RPMI7951 (cell line): Measurements from ENCODE around the gene HMG20B. TPM values are rescaled to one million over a fixed set of nuclear protein-coding genes. Genes with fewer than 3 reads are reported as not detected.
"Not testable (repeated sequence)": the region's sequence is repeated elsewhere in the genome, so short reads cannot be mapped to it uniquely, and the experiment has no call there.

ENCODE experiments used
- DNase-seq: peaks from one replicate; pipeline ENCODE4 v3.0.0-alpha.2; 2012; ENCODE audit warnings: low read depth
- total RNA-seq: library from RNA; depleted of rRNA; stranded (reverse); fragments of >200 nt; shearing (Covaris generic); gene quantifications from 2 replicates; pipeline ENCODE4 v1.2.3, GENCODE V29; 2014; rRNA removed

HMG20B gene
- total RNA-seq = 135 and 192 TPM in 2 replicates

DNA sequence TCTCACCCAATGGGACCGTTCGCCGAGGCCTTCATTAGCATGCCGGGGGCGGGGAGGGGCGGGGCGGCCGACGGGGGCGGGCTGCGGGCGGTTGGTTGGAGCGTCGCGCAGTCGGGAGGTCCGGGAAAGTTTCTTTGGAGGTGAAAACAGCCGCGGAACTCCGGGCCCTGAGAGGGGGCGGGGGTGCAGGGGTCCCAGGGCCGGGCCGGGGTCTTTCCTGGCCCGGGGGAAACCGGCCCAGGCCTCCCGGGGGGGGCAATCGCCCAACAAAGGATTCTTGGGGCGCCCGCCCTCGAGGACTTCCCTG is at the start of gene HMG20B:
TSS of gene HMG20B (plus strand) at position 90 of the 307 bp plus-strand sequence. CDS start 366 bp downstream, outside the sequence.
- no peak for DNase-seq

DNA sequence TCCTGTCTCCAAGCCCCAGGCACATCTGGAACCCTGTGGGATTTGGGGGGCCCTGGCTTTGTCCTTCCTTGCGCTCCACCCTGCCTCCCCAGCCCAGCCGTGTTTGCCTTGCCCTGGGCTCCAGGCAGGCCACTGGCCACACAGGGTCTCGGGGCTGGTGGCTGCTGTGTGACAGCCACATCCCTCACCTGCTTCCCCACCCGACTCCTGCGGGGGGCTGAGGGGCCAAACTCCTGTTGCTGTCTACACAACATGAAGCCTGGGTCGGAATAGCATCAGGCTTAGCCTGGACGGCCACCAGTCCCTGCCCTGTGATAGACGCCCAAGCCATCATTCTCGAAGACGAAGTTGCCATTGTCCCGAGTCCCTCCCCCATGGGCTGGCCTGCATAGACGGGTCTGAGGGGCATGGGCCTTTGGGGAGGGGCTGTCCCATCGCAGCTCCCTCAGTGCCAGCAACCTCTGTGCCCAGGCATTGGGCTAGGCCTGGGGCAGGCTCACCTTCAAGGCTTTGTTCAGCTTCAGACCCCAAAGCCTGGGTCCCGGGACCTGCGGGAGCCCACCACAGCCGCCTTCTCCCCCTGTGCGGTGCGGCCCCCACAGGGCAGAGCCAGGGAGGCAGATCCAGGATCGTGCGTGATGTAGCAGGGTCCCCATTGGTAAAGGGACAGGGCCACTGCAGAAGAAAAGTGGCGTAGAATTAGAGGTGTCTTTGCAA is 49.2 kb upstream of the HMG20B start:
- DNase-seq = no peak

DNA sequence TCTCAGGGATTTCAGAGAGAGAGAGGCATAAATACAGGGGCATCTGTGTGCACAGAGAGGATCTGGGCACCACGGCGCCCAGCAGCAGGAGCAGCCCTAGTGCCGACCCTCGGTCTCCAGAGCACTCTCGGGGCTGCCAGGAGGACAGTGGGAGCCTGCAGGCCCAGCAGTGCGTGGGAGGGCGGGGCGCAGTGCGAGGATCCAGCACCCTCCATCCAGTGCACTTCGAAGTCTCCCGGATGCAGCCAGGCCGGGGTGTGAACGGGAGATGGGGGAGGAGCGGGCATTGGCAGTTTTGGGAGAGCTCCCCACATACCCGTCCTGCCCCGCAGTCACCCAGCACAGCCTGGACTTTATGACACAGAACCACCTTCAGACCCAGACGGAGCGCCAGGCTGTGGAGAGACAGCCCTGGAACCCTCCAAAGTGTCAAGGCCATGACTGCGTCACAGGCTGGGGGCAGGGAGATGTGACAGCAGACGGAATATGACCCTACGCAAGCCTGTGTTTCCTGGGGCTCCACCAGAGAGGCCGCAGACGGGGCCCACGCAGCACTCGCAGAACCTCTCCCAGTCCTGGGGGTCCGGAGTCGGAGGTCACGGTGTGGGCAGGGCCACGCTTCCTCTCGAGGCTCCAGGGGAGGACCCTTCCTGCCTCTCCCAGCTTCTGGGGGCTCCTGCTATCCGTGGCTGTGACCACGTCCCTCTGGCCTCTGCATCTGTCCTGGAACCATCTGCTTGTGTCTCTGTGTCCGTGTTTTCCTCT is 48.5 kb upstream of the HMG20B start:
- DNase-seq = no peak

DNA sequence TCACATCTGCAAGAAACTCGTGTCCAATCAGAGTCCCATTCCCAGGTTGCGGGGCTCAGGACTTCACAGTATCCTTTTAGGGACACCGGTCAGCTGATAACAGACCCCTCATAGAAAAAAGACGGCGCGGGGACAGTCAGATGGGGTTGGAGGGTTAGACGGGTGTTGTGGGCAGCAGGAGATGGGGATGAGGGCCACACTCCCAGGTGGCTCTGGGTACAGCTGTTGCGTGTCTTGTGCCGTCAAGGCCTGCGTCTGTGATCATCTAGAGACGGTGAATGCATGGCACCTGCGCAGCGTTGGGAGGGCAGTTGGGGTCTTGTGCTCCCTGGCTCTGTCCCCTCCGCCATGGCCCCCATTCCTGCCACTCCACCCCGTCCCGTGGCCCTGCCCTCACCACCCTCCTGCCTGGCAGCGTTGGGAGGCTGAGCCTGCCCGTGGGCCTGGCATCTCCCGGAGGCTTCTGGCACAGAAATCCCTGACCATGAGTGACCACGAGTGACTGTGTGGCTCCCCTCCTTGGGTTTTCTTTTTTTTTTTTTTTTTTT is 47.8 kb upstream of the HMG20B start:
- no peak for DNase-seq

DNA sequence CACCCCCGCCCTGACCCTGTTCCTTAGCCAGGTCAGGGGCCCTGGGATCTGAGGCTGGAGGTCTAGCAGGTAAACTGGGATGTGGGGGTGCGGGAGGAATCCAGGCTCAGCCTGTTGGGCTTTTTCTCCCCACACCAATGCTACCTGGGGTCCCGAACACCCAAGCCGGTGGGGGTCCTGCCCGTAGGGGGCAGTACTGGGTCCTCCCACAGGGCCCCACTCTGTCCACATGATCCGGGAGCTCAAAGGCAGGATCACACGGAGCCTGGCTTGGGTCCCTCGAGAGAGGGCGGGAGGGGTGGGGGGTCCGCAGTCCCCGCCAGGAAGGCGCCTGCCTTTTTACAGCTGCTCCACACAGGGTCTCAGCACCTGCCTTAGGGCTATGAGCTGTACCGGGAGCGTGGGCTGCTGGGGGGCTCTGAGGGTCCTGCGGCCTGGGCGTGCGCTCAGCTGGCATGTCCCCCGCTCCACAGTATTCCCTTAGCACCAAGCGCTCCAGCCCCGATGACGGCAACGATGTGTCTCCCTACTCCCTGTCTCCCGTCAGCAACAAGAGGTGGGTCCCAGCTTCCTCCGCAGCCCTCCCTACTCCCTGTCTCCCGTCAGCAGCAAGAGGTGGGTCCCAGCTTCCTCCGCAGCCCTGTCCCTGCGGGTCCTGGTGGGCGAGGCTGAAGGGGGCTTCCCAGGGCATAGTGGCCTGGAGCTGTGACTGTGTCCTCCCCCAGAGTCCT is 46.1 kb upstream of the HMG20B start:
- DNase-seq = no peak

DNA sequence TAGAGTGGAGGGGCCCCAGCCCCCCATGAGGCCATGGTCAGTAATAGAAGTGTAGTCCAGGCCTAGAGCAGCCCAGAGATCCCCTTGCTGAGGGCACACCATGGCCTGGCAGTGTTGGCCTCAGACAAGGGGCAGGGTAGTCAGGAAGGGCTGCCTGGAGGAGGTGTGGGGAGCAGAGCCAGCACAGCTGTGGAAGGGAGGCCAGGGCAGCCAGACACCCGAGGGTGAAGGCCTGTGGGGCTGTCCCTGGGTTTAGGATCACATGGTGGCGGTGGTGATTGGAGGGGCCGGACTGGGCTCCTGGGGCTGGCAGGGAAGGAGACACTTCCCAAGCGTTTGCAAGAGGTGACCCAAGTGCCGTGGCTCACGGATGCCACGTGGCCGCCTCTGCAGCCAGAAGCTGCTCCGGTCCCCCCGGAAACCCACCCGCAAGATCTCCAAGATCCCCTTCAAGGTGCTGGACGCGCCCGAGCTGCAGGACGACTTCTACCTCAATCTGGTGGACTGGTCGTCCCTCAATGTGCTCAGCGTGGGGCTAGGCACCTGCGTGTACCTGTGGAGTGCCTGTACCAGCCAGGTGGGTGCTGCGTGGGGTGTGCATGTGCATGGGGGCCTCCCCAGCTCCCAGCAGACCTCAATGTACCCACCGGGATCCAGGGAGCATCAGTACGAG is 45.4 kb upstream of the HMG20B start:
- DNase-seq = no peak

DNA sequence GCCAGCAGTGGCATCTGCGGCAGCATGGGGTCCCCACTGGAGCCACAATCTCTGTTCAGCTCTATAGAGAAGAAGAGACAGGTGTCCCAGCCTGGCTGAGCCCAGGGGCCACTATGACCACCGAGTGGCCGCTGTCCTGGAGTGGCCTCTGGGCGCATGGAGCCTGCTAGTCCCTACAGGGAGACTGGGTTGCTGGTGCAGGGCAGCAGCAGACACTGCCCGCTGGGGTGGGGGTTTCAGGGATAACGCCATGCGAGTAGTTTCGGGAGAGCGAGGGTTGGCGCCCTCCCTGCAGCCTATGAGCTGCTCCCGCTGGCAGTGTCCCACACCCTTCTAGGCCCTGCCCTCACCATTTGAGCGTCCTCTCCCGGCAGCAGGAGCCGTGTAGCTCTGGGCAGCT is 44.7 kb upstream of the HMG20B start:
- no peak for DNase-seq

DNA sequence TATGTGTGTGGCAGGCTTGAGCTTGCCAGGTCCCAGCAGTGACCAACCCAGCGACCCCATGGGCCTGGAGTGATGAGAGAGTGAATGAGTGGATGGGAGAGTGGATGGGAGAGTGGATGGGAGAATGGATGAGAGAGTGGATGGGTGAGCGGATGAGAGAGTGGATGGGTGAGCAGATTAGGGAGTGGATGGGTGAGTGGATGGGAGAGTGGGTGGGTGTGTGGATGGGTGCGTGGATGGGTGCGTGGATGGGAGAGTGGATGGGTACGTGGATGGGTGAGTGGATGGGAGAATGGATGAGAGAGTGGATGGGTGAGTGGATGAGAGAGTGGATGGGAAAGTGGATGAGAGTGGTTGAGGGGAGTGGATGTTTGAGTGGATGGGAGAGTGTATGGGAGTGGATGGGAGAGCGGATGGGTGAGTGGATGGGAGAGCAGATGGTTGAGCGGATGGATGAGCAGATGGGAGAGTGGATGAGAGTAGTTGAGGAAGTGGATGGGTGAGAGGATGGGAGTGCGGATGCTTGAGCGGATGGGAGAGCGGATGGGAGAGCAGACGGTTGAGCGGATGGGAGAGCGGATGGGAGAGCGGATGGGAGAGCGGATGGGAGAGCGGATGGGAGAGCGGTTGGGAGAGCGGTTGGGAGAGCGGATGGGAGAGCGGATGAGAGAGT is 44.1 kb upstream of the HMG20B start:
- DNase-seq = no peak

DNA sequence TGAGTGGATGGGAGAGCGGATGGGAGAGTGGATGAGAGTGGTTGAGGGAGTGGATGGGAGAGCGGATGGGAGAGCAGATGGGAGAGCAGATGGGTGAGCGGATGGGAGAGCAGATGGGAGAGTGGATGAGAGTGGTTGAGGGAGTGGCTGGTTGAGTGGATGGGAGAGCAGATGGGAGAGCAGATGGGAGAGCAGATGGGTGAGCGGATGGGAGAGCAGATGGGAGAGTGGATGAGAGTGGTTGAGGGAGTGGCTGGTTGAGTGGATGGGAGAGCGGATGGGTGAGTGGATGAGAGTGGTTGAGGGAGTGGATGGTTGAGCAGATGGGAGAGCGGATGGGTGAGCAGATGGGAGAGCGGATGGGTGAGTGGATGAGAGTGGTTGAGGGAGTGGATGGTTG is 43.4 kb upstream of the HMG20B start:
- DNase-seq = not testable (repeated sequence)

DNA sequence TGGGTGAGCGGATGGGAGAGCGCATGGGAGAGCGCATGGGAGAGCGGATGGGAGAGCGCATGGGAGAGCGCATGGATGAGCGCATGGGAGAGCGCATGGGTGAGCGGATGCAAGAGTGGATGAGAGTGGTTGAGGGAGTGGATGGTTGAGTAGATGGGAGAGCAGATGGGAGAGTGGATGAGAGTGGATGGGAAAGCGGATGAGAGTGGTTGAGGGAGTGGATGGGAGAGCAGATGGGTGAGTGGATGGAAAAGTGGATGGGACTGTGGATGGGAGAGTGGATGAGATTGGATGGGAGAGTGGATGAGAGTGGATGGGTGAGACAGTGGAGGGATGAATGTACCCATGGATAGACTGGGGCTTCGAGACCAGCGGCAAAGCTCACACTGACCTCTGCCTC is 42.4 kb upstream of the HMG20B start:
- no peak for DNase-seq

DNA sequence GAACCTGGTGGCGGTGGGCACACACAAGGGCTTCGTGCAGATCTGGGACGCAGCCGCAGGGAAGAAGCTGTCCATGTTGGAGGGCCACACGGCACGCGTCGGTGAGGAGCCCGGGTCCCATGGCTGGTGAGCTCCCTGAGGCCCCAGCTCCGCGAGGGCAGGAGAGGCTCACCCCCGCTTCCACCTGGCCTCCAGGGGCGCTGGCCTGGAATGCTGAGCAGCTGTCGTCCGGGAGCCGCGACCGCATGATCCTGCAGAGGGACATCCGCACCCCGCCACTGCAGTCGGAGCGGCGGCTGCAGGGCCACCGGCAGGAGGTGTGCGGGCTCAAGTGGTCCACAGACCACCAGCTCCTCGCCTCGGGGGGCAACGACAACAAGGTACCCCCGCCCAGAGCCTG is 41.0 kb upstream of the HMG20B start:
- DNase-seq = no peak

DNA sequence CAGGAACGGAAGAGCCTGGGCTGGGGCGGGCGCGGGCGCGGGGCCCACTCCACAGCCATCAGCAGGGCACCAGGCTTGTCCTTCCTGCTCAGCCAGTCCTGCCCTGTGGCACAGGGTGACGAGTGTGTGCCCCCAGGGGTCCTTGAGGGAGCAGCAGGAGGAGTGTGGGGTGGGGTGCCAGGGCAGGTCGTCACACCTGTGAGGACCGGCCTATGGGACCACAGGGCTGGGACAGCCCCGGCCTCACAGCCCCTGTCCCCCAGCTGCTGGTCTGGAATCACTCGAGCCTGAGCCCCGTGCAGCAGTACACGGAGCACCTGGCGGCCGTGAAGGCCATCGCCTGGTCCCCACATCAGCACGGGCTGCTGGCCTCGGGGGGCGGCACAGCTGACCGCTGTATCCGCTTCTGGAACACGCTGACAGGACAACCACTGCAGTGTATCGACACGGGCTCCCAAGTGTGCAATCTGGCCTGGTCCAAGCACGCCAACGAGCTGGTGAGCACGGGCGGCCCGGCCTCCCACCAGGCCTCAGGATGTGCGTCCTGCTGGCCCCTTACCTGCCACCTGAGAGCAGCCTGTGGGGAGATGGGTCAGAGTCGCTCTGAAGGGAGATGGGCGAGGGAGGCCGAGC is 40.5 kb upstream of the HMG20B start:
- no peak for DNase-seq

DNA sequence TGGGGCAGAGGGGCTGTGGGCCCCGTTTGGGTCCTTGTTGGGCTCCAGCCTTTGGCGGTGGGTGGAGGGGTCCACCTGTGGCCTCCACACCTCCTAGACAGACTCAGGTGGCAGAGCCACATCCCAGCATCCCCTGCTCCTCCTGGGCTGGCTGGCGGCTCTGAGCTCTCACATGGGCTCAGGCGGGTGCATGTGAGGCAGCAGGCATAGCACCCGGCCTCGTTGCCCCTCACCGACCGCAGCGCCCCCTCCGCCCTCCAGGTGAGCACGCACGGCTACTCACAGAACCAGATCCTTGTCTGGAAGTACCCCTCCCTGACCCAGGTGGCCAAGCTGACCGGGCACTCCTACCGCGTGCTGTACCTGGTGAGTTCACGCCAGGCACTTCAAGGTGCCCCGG is 39.7 kb upstream of the HMG20B start:
- DNase-seq = no peak

DNA sequence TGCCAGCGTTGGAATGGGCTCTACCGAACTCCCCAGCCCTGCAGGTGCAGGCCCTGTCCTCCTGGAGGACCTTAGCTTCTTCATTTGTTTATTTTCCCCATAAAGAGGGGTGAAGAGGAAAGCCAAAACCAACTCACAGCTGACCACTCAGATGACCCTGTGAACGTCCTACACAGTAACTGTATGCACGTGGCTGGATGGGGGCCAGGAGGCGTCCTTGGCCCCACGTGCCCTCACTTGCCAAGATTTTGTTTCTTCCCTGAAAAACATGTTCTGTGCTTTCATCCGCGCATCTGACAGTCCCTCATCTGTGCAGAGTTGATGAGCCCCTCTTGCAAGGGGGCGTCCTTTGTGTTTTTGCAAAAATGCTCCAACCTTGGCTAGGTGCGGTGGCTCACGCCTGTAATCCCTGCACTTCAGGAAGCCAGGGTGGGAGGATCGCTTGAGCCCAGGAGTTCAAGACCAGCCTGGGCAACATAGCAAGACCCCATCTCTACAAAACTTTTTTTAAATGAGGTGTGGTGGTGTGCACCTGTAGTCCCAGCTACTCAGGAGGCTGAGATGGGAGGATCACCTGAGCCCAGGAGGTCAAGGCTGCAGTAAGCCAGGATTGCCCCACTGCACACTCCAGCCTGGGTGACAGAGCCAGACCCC is 39.1 kb upstream of the HMG20B start:
- DNase-seq = no peak

DNA sequence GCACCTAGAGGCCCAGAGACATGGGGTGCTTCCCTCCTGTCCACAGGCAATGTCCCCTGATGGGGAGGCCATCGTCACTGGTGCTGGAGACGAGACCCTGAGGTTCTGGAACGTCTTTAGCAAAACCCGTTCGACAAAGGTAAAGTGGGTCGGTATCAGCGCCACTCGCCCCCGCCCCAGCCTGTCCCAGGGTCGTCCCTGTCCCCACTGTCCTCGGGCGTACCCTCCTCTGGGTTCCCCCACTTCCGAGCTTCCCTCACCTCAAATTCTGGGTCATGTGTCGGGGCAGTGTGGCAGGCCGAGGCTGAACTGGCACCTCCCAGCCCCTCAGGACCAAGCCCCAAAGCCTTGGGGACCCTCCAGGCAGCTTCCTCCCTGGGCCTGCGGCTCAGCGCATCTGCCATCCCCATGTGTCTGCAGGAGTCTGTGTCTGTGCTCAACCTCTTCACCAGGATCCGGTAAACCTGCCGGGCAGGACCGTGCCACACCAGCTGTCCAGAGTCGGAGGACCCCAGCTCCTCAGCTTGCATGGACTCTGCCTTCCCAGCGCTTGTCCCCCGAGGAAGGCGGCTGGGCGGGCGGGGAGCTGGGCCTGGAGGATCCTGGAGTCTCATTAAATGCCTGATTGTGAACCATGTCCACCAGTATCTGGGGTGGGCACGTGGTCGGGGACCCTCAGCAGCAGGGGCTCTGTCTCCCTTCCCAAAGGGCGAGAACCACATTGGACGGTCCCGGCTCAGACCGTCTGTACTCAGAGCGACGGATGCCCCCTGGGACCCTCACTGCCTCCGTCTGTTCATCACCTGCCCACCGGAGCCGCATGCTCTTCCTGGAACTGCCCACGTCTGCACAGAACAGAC is 38.1 kb upstream of the HMG20B start:
- no peak for DNase-seq

DNA sequence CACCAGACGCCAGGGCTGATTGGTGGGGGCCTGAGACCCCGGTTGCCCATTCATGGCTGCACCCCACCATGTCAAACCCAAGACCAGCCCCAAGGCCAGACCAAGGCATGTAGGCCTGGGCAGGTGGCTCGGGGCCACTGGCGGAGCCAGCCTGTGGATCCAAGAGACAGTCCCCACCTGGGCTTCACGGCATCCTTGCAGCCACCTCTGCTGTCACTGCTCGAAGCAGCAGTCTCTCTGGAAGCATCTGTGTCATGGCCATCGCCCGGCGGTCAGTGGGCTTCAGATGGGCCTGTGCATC is 37.6 kb upstream of the HMG20B start:
- no peak for DNase-seq

DNA sequence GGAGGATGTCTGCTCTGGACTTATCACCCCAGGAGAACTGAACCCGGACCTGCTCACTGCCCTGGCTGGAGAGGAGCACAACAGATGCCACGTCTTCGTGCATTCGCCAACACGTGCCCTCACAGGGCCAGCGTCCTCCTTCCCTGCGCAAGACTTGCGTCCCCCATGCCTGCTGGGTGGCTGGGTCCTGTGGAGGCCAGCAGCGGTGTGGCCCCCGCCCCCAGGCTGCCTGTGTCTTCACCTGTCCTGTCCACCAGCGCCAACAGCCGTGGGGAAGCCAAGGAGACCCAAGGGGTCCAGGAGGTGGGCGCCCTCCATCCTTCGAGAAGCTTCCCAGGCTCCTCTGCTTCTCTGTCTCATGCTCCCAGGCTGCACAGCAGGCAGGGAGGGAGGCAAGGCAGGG is 37.2 kb upstream of the HMG20B start:
- DNase-seq = no peak

DNA sequence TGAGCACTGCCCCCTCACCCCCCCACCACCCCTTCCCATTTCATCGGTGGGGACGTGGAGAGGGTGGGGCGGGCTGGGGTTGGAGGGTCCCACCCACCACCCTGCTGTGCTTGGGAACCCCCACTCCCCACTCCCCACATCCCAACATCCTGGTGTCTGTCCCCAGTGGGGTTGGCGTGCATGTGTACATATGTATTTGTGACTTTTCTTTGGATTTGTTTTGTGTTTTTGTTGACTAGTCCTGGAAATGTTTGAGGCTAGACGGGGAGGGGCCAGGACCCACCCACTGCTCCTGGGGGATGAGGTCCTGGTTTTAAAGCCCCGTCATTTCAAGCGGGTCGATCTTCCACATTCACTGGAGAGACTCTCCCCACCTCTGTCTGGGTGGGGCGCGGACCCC is 36.8 kb upstream of the HMG20B start:
- no peak for DNase-seq

DNA sequence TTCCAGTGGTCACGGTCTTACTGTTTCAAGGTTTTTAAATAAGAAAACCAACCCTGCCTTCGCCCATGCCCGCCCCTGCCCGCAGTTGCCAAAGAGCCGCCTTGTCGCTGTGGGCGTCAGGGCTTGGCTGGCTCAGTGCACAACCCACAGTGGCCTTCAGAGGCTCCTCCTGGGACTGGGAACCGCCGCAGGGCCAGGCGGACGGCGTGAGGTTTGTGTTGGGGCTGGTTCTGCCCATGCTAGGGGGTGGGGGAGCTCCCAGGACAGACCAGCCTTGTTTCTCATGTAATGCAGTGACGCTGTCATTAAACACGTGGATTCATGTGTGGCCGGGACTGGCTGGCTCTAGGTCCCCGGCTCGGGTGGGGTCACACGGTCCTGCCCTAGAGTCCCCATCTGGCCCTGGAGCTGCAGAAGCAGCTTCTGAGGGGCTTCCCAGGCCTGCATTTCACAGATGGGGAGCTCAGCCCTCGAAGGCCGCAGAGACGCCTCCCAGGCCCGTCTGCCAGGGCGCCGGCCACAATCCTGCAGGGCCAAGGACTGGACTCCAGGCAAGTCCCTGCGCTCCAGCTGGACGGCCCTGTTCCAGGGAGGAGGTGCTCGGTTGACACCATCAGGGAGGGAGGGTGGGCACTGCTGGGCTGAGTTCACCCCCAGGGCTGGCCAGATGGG is 36.2 kb upstream of the HMG20B start:
- peak; percentile 90 for DNase-seq
